ENCODE measurements around the gene FGF9. TPM values are rescaled to one million over a fixed set of nuclear protein-coding genes. Genes with fewer than 3 reads are reported as not detected.

Gene FGF9
- total and polyA plus RNA-seq, 2 donors from 2014 or later: 8.5 to 8.6 TPM

GRCh38 chr13:21661097-21661909 is 9.6 kb upstream of the FGF9 start:
- intact Hi-C loops (cut with DNase I): no loop called here
- Histone ChIP-seq H3K27me3 (ENCODE audit: control insufficient read depth, insufficient read depth, low read length) (no peaks in the 10 kb centered on the region), H3K4me1 (ENCODE audit: control insufficient read depth in 2 of 3, insufficient read depth in 2 of 3, low read depth in 1 of 3, low read length in 3 of 3) (no peaks in the 10 kb centered on the region), H3K36me3 (ENCODE audit: control insufficient read depth in 2 of 3, insufficient read depth in 3 of 3, low read length in 3 of 3) (no peaks in the 10 kb centered on the region), H3K27ac (ENCODE audit: low read depth in 2 of 2, low read length in 2 of 2) (no peak overlapping the region), H3K9ac (ENCODE audit: low read length in 3 of 3) (no peak overlapping the region), H3K4me3 (ENCODE audit: low read length in 3 of 3) (no peak overlapping the region), H3K9me3 (ENCODE audit: control insufficient read depth in 2 of 3, insufficient read depth in 1 of 3, low read length in 3 of 3) (no peaks in the 10 kb centered on the region)
- DNase-seq (no peak), FAIRE-seq (no peak)
- no peak for TF ChIP-seq CTCF (IDR thresholded peaks at IDR 0.05; ENCODE audit: borderline replicate concordance, extremely low read depth, insufficient read depth)

GRCh38 chr13:21663197-21663596 is 7.7 kb upstream of the FGF9 start:
- intact Hi-C loops (cut with DNase I): no loop called here
- H3K27me3 ChIP-seq (ENCODE audit: control insufficient read depth, insufficient read depth, low read length): no peaks in the 10 kb centered on the region
- DNase-seq (no peak), FAIRE-seq (no peak)
- no peaks in the 10 kb centered on the region for H3K4me1 ChIP-seq (ENCODE audit: control insufficient read depth in 2 of 3, insufficient read depth in 2 of 3, low read depth in 1 of 3, low read length in 3 of 3)
- no peak overlapping the region for H3K9ac ChIP-seq (ENCODE audit: low read length in 3 of 3)
- no peaks in the 10 kb centered on the region for H3K9me3 ChIP-seq (ENCODE audit: control insufficient read depth in 2 of 3, insufficient read depth in 1 of 3, low read length in 3 of 3)
- H3K27ac ChIP-seq (ENCODE audit: low read depth in 2 of 2, low read length in 2 of 2): no peak overlapping the region
- no peak overlapping the region for H3K4me3 ChIP-seq (ENCODE audit: low read length in 3 of 3)
- no peak for TF ChIP-seq CTCF (IDR thresholded peaks at IDR 0.05; ENCODE audit: borderline replicate concordance, extremely low read depth, insufficient read depth)
- H3K36me3 ChIP-seq (ENCODE audit: control insufficient read depth in 2 of 3, insufficient read depth in 3 of 3, low read length in 3 of 3): no peaks in the 10 kb centered on the region

- DNase-seq (peak in 4 of 5 donors; percentile 12 to 49 (median 32)), FAIRE-seq (no peak)
- intact Hi-C loops (cut with DNase I): no loop called here
- Histone ChIP-seq H3K36me3 (ENCODE audit: control insufficient read depth in 2 of 3, insufficient read depth in 3 of 3, low read length in 3 of 3) (no peaks in the 10 kb centered on the region), H3K27ac (ENCODE audit: low read depth in 2 of 2, low read length in 2 of 2) (no peak overlapping the region), H3K4me3 (ENCODE audit: low read length in 3 of 3) (peak overlapping the region; percentile 35 to 83 (median 72)), H3K27me3 (ENCODE audit: control insufficient read depth, insufficient read depth, low read length) (peaks cover 6% of the 10 kb centered on the region), H3K4me1 (ENCODE audit: control insufficient read depth in 2 of 3, insufficient read depth in 2 of 3, low read depth in 1 of 3, low read length in 3 of 3) (peaks cover 0 to 9% (median 0%) of the 10 kb centered on the region in 3 donors), H3K9me3 (ENCODE audit: control insufficient read depth in 2 of 3, insufficient read depth in 1 of 3, low read length in 3 of 3) (no peaks in the 10 kb centered on the region), H3K9ac (ENCODE audit: low read length in 3 of 3) (peak overlapping the region in 1 of 3 donors; percentile 10)
- TF ChIP-seq CTCF (IDR thresholded peaks at IDR 0.05; ENCODE audit: borderline replicate concordance, extremely low read depth, insufficient read depth): no peak
Measured at GRCh38 chr13:21668732-21669275, 2.1 kb upstream of the FGF9 start.
